ENCODE results near the gene ME3.

Gene ME3

GRCh38 chr11:86513746-86514373 is 158.6 kb downstream of the ME3 start:
- TF ChIP-seq REST (IDR thresholded peaks at IDR 0.05; ENCODE audit: insufficient read depth in 1 of 2, low read depth in 2 of 2, low read length in 2 of 2) (no peak), SIN3A (IDR thresholded peaks at IDR 0.05; ENCODE audit: borderline replicate concordance, insufficient read depth, low read length) (no peak), FOXP2 (optimal IDR thresholded peaks at IDR 0.05; ENCODE audit: borderline replicate concordance, extremely low read depth, extremely low read length, insufficient read depth) (no peak), POLR2AphosphoS5 (IDR thresholded peaks at IDR 0.05; ENCODE audit: low read depth, low read length) (no peak), TAF1 (IDR thresholded peaks at IDR 0.05; ENCODE audit: borderline replicate concordance, insufficient read depth, low read length) (no peak)

DNA sequence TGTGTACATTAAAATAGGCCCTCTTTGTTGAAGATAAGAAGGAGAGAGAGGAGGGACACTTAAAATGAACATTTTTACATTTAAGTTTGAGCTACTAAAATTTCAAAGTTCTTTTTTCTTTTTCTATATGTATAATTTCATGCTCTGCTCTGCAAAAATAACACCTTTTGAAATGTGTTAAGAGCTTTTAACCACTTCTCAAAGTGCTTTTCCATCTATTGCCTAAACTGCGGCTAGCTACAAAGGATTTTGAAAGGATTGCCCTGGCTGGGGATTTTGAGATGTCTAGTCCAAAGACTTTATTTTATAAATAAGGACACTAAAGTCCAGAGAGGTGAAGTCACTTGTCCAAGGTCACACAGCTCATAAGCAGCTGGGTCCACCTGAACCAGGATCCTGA is 159.3 kb downstream of the ME3 start:
- TF ChIP-seq FOXP2 (optimal IDR thresholded peaks at IDR 0.05; ENCODE audit: borderline replicate concordance, extremely low read depth, extremely low read length, insufficient read depth) (no peak), TAF1 (IDR thresholded peaks at IDR 0.05; ENCODE audit: borderline replicate concordance, insufficient read depth, low read length) (no peak), SIN3A (IDR thresholded peaks at IDR 0.05; ENCODE audit: borderline replicate concordance, insufficient read depth, low read length) (no peak), REST (IDR thresholded peaks at IDR 0.05; ENCODE audit: insufficient read depth in 1 of 2, low read depth in 2 of 2, low read length in 2 of 2) (no peak)

GRCh38 chr11:86511086-86511551 is 161.3 kb downstream of the ME3 start:
- no peak for TF ChIP-seq FOXP2 (optimal IDR thresholded peaks at IDR 0.05; ENCODE audit: borderline replicate concordance, extremely low read depth, extremely low read length, insufficient read depth)
- no peak for TF ChIP-seq POLR2AphosphoS5 (IDR thresholded peaks at IDR 0.05; ENCODE audit: low read depth, low read length)
- TF ChIP-seq TAF1 (IDR thresholded peaks at IDR 0.05; ENCODE audit: borderline replicate concordance, insufficient read depth, low read length) = no peak
- no peak for TF ChIP-seq SIN3A (IDR thresholded peaks at IDR 0.05; ENCODE audit: borderline replicate concordance, insufficient read depth, low read length)
- TF ChIP-seq REST (IDR thresholded peaks at IDR 0.05; ENCODE audit: insufficient read depth in 1 of 2, low read depth in 2 of 2, low read length in 2 of 2) = no peak

GRCh38 chr11:86510674-86511073 is 161.7 kb downstream of the ME3 start:
- no peak for TF ChIP-seq FOXP2 (optimal IDR thresholded peaks at IDR 0.05; ENCODE audit: borderline replicate concordance, extremely low read depth, extremely low read length, insufficient read depth)
- no peak for TF ChIP-seq POLR2AphosphoS5 (IDR thresholded peaks at IDR 0.05; ENCODE audit: low read depth, low read length)
- no peak for TF ChIP-seq SIN3A (IDR thresholded peaks at IDR 0.05; ENCODE audit: borderline replicate concordance, insufficient read depth, low read length)
- TF ChIP-seq TAF1 (IDR thresholded peaks at IDR 0.05; ENCODE audit: borderline replicate concordance, insufficient read depth, low read length) = no peak
- TF ChIP-seq REST (IDR thresholded peaks at IDR 0.05; ENCODE audit: insufficient read depth in 1 of 2, low read depth in 2 of 2, low read length in 2 of 2) = no peak

Measured in PFSK-1 (cell line).